CD4-positive, alpha-beta T cell (primary cell): ENCODE measurements around the gene UBR3. TPM values are rescaled to one million over a fixed set of nuclear protein-coding genes. Genes with fewer than 3 reads are reported as not detected.

Experiments
- ATAC-seq: fragments of 200-7000 bp; cut with Tn5 transposase; one replicate; pipeline ENCODE4 v1.10.0; 2022; ENCODE audit warnings: mild to moderate bottlenecking; ENCODE audit not compliant: poor library complexity
- CTCF ChIA-PET: fragments of 350-600 bp; sonication (Branson Sonifier 250); formaldehyde crosslinking; loops from one replicate; lab custom pipeline; 2021; ENCODE audit warnings: antibody characterized with exemption, inconsistent platforms; lab: Charles Lee
- POLR2A ChIA-PET: fragments of 350-600 bp; sonication (Branson Sonifier 250); formaldehyde crosslinking; loops from one replicate; lab custom pipeline; 2021; ENCODE audit warnings: antibody characterized with exemption, inconsistent platforms; lab: Charles Lee
- DNase-seq, 14 experiments: peaks; one replicate each; pipeline ENCODE4 v3.0.0-alpha.2; 2013 to 2020; ENCODE audit warnings: mixed read lengths in 2 of 14
- H3K27ac ChIP-seq, 2 donors: one replicate each; pipeline versions ENCODE4 v1.5.1 to v1.7.0; 2013; ENCODE audit warnings: low read length in 2 of 2, low read depth in 1 of 2, mild to moderate bottlenecking in 1 of 2
- H3K27me3 ChIP-seq, 2 experiments: 1 replicate in 1 of 2; 2 replicates in 1 of 2; pipeline versions ENCODE4 v1.6.1 to v1.7.0; 2013; ENCODE audit warnings: low read length in 2 of 2, control low read depth in 1 of 2, mild to moderate bottlenecking in 1 of 2, moderate library complexity in 1 of 2; ENCODE audit not compliant: insufficient read depth in 2 of 2, control insufficient read depth in 1 of 2
- H3K36me3 ChIP-seq: one replicate; pipeline ENCODE4 v1.6.1; 2013; ENCODE audit warnings: low read length, control low read depth; ENCODE audit not compliant: insufficient read depth
- H3K4me1 ChIP-seq: one replicate; pipeline ENCODE4 v1.6.1; 2013; ENCODE audit warnings: low read length, control low read depth; ENCODE audit not compliant: insufficient read depth
- H3K4me3 ChIP-seq: one replicate; pipeline ENCODE4 v1.5.1; 2013; ENCODE audit warnings: mild to moderate bottlenecking, low read length, moderate library complexity
- H3K9me3 ChIP-seq, 2 experiments: 1 replicate in 1 of 2; 2 replicates in 1 of 2; pipeline versions ENCODE4 v1.6.1 to v1.7.0; 2013; ENCODE audit warnings: low read length in 2 of 2, mild to moderate bottlenecking in 2 of 2, control low read depth in 1 of 2, moderate library complexity in 1 of 2; ENCODE audit not compliant: control insufficient read depth in 1 of 2, insufficient read depth in 1 of 2
- H3K27ac Mint-ChIP-seq: one replicate; pipeline ENCODE4 v1.8.0; 2020; ENCODE audit warnings: mixed read lengths
- H3K27me3 Mint-ChIP-seq: one replicate; pipeline ENCODE4 v1.8.0; 2021; ENCODE audit warnings: mixed read lengths
- H3K36me3 Mint-ChIP-seq: one replicate; pipeline ENCODE4 v1.8.0; 2021; ENCODE audit warnings: low read depth, mixed read lengths
- H3K4me1 Mint-ChIP-seq: one replicate; pipeline ENCODE4 v1.8.0; 2021; ENCODE audit warnings: low read depth, mixed read lengths
- H3K4me3 Mint-ChIP-seq: one replicate; pipeline ENCODE4 v1.8.0; 2020; ENCODE audit warnings: mild to moderate bottlenecking, mixed read lengths
- H3K9me3 Mint-ChIP-seq: one replicate; pipeline ENCODE4 v1.8.0; 2020; ENCODE audit warnings: mixed read lengths
- intact Hi-C, 2 experiments: fragments of 100-400 bp; cut with DNase I in 1 of 2; cut with micrococcal nuclease in 1 of 2; formaldehyde crosslinking; loops; one replicate each; pipeline versions ENCODE4 v1.15.1 to v1.9.0; 2023 to 2025; cut with DNase I, micrococcal nuclease
- total RNA-seq, 174 experiments: library from RNA in 2 of 174; stranded (reverse) in 2 of 174; gene quantifications; one replicate each; pipeline ENCODE4 v1.2.3 and lab custom pipeline; 2021 to 2026
- TF ChIP-seq, protein P1 (sequence below): fragments of 200-600 bp; IDR thresholded peaks from one replicate; pipeline ENCODE4 v1.8.0; 2022; ENCODE audit warnings: antibody characterized with exemption, mild to moderate bottlenecking

The UBR3 gene
- total RNA-seq, 2 experiments from 2014 or later, result 32.1 to 35.2 TPM

DNA sequence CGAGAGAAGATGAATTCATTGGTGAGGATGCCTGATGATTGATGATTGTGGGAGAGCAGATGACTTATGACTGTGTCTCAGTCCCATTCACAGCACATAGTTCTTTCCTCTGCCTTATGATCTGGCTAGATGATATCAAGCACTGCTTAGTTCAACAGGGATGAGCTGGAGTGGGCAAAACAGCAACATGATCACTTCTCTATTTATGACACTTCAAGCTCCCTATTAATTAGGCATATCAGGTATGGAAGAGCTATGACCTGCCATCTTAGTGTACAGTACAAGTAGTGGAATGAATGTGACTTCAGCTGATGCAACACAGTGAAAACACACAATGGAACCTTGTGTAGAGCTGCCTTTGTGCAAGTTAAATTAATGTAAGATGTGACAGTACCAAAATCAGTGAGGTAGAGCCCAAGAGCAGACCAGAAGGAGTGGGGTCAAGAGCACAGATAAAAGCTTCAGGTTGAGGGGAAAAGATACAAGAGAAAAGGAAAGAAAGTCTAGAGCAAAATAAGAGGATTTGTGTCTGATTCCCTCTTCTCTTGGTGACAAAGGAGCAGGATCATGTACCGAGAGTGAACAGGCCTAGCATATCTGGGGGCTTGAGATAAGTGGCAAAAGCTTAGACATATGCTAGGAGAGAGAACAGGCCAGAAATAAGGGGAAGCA, 257.7 kb downstream of the UBR3 start:
- POLR2A ChIA-PET, result no interaction called here

DNA sequence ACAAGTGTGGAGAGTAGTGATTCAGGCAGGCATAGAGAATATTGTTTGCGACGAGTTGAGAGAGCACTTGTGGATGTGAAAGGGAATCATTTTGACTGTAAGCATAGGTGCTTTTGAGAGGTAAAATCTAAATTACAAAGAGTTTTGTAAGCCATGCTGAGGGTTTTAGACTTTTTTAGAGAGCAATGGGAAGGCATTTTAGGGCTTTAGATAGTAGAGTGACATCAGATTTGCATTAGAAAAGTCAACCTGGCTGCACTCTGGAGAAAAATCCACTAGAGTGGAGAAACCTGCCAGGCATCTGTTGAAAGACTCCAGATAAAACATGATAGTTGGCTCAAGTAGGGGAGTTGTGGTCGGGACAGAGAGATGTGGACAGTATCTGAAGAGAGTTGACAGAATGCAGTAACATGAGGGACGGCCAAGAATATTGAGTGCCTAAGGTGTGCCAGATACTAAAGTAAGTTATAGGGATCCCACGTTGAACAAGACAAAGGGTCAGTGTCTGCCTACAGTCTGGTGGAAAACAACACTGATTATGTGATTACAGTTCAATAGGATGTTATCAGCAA, 258.9 kb downstream of the UBR3 start:
- H3K36me3 Mint-ChIP-seq, result peaks cover 14% of the 10 kb centered on the region
- Histone ChIP-seq H3K27ac (no peak overlapping the region), H3K4me3 (no peak overlapping the region), H3K9me3 (no peaks in the 10 kb centered on the region), H3K27me3 (no peaks in the 10 kb centered on the region), H3K4me1 (no peaks in the 10 kb centered on the region), H3K36me3 (peaks cover 13% of the 10 kb centered on the region)
- DNase-seq (no peak), ATAC-seq (no peak)
- intact Hi-C loops, result no loop called here
- TF ChIP-seq, protein P1, sequence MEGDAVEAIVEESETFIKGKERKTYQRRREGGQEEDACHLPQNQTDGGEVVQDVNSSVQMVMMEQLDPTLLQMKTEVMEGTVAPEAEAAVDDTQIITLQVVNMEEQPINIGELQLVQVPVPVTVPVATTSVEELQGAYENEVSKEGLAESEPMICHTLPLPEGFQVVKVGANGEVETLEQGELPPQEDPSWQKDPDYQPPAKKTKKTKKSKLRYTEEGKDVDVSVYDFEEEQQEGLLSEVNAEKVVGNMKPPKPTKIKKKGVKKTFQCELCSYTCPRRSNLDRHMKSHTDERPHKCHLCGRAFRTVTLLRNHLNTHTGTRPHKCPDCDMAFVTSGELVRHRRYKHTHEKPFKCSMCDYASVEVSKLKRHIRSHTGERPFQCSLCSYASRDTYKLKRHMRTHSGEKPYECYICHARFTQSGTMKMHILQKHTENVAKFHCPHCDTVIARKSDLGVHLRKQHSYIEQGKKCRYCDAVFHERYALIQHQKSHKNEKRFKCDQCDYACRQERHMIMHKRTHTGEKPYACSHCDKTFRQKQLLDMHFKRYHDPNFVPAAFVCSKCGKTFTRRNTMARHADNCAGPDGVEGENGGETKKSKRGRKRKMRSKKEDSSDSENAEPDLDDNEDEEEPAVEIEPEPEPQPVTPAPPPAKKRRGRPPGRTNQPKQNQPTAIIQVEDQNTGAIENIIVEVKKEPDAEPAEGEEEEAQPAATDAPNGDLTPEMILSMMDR, result no peak
- peaks cover 3% of the 10 kb centered on the region for H3K9me3 Mint-ChIP-seq
- H3K27ac Mint-ChIP-seq, result no peak overlapping the region
- POLR2A ChIA-PET, result no interaction called here
- H3K4me3 Mint-ChIP-seq, result no peak overlapping the region
- no peaks in the 10 kb centered on the region for H3K4me1 Mint-ChIP-seq
- CTCF ChIA-PET, result no interaction called here
- H3K27me3 Mint-ChIP-seq, result no peaks in the 10 kb centered on the region

More for the DNA sequence above, 257.7 kb downstream of the UBR3 start:
- DNase-seq (no peak), ATAC-seq (no peak)
- no peaks in the 10 kb centered on the region for H3K27me3 ChIP-seq
- Mint-ChIP-seq H3K9me3 (no peaks in the 10 kb centered on the region), H3K27ac (no peak overlapping the region), H3K4me3 (no peak overlapping the region), H3K27me3 (no peaks in the 10 kb centered on the region), H3K36me3 (peaks cover 14% of the 10 kb centered on the region), H3K4me1 (no peaks in the 10 kb centered on the region)
- H3K36me3 ChIP-seq, result peaks cover 13% of the 10 kb centered on the region
- CTCF ChIA-PET, result no interaction called here
- TF ChIP-seq, protein P1, result no peak
- H3K4me3 ChIP-seq, result no peak overlapping the region
- H3K9me3 ChIP-seq, result no peaks in the 10 kb centered on the region
- intact Hi-C loops, result no loop called here
- H3K4me1 ChIP-seq, result no peaks in the 10 kb centered on the region
- H3K27ac ChIP-seq, result no peak overlapping the region

DNA sequence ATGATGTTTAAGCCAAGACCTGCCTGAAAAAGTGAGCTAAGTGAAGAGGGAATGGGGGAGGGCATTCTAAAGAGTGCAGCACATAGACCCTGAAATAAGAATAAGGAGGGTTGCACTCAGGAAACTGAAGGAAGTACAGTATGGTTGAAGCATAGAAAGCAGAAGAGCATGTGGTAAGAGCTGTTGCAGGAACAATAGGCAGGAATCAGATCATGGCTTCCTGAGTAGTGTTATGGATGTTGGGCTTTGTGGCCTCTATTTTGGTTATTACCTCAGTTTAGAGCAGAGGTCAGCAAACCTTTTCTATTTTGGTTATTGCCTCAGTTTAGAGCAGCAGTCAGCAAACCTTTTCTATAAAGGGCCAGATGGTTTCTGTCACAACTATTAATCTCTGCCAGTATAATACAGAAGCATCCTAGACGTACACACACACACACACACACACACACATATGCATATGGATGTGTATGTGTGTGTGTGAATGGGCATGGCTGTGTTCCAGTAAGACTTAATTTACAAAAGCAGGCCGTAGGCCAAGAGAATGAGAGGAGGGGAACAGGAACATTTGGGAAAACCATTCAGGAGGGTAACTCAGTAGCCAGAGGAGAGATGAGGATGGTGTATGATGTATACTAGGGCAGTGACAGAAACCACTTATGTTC, 259.6 kb downstream of the UBR3 start:
- H3K27ac Mint-ChIP-seq, result no peak overlapping the region
- H3K4me3 Mint-ChIP-seq, result no peak overlapping the region
- TF ChIP-seq, protein P1, result no peak
- ATAC-seq, result no peak
- H3K27ac ChIP-seq, result no peak overlapping the region
- ChIA-PET POLR2A (no interaction called here), CTCF (no interaction called here)
- no peaks in the 10 kb centered on the region for H3K4me1 ChIP-seq
- no peak for DNase-seq
- no peak overlapping the region for H3K4me3 ChIP-seq
- peaks cover 0 to 4% of the 10 kb centered on the region in 2 experiments for H3K9me3 ChIP-seq
- H3K27me3 ChIP-seq, result no peaks in the 10 kb centered on the region
- peaks cover 8% of the 10 kb centered on the region for H3K36me3 Mint-ChIP-seq
- no peaks in the 10 kb centered on the region for H3K4me1 Mint-ChIP-seq
- intact Hi-C loops, result no loop called here
- H3K27me3 Mint-ChIP-seq, result no peaks in the 10 kb centered on the region
- H3K9me3 Mint-ChIP-seq, result peaks cover 5% of the 10 kb centered on the region
- H3K36me3 ChIP-seq, result peaks cover 8% of the 10 kb centered on the region
